ENCODE measurements around the gene CNTRL.
"Not testable (repeated sequence)": the region's sequence is repeated elsewhere in the genome, so short reads cannot be mapped to it uniquely, and the experiment has no call there.

The CNTRL gene

DNA sequence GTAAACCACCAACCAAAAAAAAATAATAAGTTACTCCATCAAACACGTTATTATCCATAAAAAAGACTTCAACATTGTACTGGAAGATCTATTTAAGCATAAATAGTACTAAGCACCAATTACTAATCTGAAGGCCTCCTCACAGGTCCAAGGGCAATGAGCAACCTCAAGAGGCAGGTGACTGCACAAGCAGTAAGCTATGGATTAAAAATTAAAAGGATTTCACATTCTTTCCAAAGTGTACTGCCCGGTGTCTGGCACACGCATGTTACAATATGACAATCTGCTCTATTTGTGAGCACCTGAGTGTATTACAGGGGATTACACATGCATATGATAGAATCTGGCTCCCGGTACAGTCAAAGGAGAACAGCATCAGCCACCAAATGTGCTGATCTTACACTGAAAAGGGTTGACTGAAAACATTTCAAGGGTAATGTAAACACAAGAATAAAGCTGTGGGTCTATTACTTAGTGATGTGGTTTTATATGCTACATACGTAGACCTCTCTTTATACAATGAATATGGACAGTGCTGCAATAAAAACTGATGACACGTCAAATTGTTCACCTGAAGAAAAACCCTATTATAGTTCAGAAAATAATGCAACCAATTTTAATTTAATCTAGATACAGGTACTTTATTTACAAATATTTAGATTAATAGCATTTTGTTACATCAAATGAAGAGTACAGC, 104.1 kb downstream of the CNTRL start:
- H2AFZ ChIP-seq (ENCODE audit: low read depth, low read length) = no peak overlapping the region
- no peaks in the 10 kb centered on the region for H3K27me3 ChIP-seq (ENCODE audit: insufficient read depth, low read length)
- H3K4me1 ChIP-seq (ENCODE audit: insufficient read depth, low read length) = peaks cover 3% of the 10 kb centered on the region
- no peak overlapping the region for H3K4me3 ChIP-seq (ENCODE audit: low read length)
- peaks cover 67% of the 10 kb centered on the region for H3K36me3 ChIP-seq (ENCODE audit: insufficient read depth, low read length)
- no peaks in the 10 kb centered on the region for H3K9me3 ChIP-seq (ENCODE audit: low read length)

DNA sequence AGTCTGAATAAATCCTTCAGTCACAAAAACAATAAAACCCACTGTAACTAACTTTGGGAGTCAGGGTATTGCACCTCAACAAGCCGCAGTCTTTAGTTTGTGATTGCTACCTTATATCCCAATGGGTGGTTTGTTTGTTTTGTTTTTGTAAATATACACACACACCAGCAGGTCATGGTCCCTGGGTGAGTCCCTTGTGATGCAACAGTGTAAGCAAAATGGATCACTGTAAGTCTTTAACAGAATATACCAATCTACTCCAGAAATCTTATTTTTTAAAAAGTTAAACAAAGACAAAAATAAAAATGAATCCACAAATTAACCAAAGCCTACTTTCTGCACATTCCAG, 104.6 kb downstream of the CNTRL start:
- not testable (repeated sequence) for H2AFZ ChIP-seq (ENCODE audit: low read depth, low read length); H3K4me1 ChIP-seq (ENCODE audit: insufficient read depth, low read length); H3K9me3 ChIP-seq (ENCODE audit: low read length); H3K4me3 ChIP-seq (ENCODE audit: low read length); H3K27me3 ChIP-seq (ENCODE audit: insufficient read depth, low read length)
- peaks cover 70% of the 10 kb centered on the region for H3K36me3 ChIP-seq (ENCODE audit: insufficient read depth, low read length)

GRCh38 chr9:121179930-121180681, 105.4 kb downstream of the CNTRL start:
- Histone ChIP-seq H3K36me3 (ENCODE audit: insufficient read depth, low read length) (peaks cover 65% of the 10 kb centered on the region), H3K9me3 (ENCODE audit: low read length) (no peaks in the 10 kb centered on the region)

DNA sequence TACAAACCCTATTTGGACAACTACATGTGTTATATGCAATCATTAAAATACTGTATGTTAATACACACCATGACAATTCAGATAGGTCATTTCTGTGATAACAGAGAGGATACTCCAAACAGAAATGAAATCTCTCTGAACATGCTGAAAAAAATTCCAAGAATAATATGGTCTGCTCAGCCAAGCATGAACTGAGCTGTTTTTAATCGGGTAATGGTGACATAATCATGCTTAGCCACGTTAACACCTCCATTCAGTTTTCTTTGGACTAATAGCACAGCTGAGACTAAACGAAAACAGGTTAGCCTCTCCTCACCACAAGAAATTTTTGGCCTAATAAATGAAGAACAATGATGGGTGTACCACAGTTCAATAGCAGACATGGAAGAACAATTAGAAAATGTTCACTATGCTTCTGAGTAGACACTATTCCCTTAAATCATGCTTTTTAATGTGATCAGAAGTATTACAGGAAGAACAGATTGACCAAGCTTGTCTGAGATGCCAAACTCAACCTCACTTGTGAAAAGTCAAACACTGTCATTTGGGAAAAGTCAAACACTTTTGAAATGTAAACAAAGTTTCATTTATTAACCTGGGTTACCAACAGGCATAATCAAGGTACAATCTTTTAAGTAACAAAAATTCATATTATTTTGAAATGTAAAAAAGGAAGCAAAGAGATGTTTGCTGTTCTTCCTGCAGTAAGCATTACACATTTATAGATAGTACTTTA, 107.5 kb downstream of the CNTRL start:
- Histone ChIP-seq H3K4me3 (ENCODE audit: low read length) (no peak overlapping the region), H3K36me3 (ENCODE audit: insufficient read depth, low read length) (peaks cover 73% of the 10 kb centered on the region), H3K27me3 (ENCODE audit: insufficient read depth, low read length) (no peaks in the 10 kb centered on the region), H3K4me1 (ENCODE audit: insufficient read depth, low read length) (peaks cover 3% of the 10 kb centered on the region), H3K9me3 (ENCODE audit: low read length) (no peaks in the 10 kb centered on the region), H2AFZ (ENCODE audit: low read depth, low read length) (no peak overlapping the region)

More at GRCh38 chr9:121179930-121180681, 105.4 kb downstream of the CNTRL start:
- Histone ChIP-seq H2AFZ (ENCODE audit: low read depth, low read length) (no peak overlapping the region), H3K27me3 (ENCODE audit: insufficient read depth, low read length) (no peaks in the 10 kb centered on the region), H3K4me1 (ENCODE audit: insufficient read depth, low read length) (peaks cover 3% of the 10 kb centered on the region), H3K4me3 (ENCODE audit: low read length) (no peak overlapping the region)

DNA sequence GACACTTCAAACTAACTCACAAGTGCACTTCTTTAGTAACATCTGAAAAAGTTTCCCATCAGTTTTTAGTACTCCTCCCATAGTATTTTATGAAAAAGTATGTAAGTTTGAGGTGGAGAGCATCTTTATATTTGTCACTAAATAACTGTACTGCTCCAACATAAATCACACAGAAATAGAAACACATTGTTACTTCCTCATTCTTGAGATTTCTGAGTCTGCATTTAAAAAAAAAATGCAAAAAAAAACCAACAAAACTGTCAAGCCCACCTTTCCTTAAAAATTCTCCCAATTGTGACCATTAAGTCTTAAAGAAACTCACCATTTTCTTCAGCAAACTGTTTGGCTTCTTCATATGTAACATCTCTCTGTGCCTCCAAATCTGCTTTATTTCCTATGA, 108.2 kb downstream of the CNTRL start:
- Histone ChIP-seq H3K27me3 (ENCODE audit: insufficient read depth, low read length) (no peaks in the 10 kb centered on the region), H2AFZ (ENCODE audit: low read depth, low read length) (no peak overlapping the region), H3K36me3 (ENCODE audit: insufficient read depth, low read length) (peaks cover 72% of the 10 kb centered on the region), H3K4me3 (ENCODE audit: low read length) (no peak overlapping the region), H3K4me1 (ENCODE audit: insufficient read depth, low read length) (peaks cover 3% of the 10 kb centered on the region), H3K9me3 (ENCODE audit: low read length) (no peaks in the 10 kb centered on the region)

DNA sequence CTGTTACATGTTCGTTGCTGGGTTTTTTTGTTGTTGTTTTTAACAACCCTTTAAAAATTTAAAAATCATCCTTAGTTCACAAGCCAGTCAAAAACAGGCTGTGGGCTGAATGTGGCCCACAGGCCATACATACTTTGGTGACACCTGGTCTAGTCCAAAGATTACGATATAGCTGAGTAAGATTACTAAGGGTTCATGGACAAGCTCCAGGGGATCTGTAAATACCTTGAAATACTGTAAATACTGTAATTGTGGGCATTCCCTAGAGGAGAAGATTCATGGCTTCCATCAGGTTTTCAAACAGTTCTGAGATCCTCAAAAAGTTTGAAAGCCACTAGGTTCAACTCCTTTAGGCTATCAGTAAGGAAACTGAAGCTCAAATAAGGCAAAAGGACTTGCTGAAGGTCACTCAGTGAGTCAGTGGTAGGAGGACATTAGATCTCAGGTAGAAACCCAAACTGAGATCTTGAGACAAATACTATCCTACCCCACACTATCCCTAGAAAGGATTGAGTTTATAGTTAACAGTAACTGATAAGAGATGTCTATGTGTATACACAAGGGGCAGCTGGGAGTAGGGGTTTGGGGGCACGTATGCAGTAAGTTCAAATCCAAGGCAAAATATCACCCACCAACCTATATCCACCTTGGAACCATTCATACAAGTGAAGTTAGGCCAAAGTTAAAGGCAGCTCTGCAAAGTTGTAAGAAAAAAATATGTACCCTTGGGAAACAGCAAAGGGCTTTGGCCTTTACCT, 109.1 kb downstream of the CNTRL start:
- Histone ChIP-seq H2AFZ (ENCODE audit: low read depth, low read length) (no peak overlapping the region), H3K4me1 (ENCODE audit: insufficient read depth, low read length) (peaks cover 3% of the 10 kb centered on the region), H3K36me3 (ENCODE audit: insufficient read depth, low read length) (peaks cover 68% of the 10 kb centered on the region), H3K9me3 (ENCODE audit: low read length) (no peaks in the 10 kb centered on the region), H3K4me3 (ENCODE audit: low read length) (no peak overlapping the region), H3K27me3 (ENCODE audit: insufficient read depth, low read length) (no peaks in the 10 kb centered on the region)

- no peak overlapping the region for H3K4me3 ChIP-seq (ENCODE audit: low read length)
- no peaks in the 10 kb centered on the region for H3K27me3 ChIP-seq (ENCODE audit: insufficient read depth, low read length)
- no peaks in the 10 kb centered on the region for H3K9me3 ChIP-seq (ENCODE audit: low read length)
- no peak overlapping the region for H2AFZ ChIP-seq (ENCODE audit: low read depth, low read length)
- peaks cover 70% of the 10 kb centered on the region for H3K36me3 ChIP-seq (ENCODE audit: insufficient read depth, low read length)
- peaks cover 3% of the 10 kb centered on the region for H3K4me1 ChIP-seq (ENCODE audit: insufficient read depth, low read length)
These were observed 109.7 kb downstream of the CNTRL start for GRCh38 chr9:121184463-121184862.

- Histone ChIP-seq H2AFZ (ENCODE audit: low read depth, low read length) (no peak overlapping the region), H3K27me3 (ENCODE audit: insufficient read depth, low read length) (no peaks in the 10 kb centered on the region), H3K4me3 (ENCODE audit: low read length) (no peak overlapping the region), H3K36me3 (ENCODE audit: insufficient read depth, low read length) (peaks cover 65% of the 10 kb centered on the region), H3K9me3 (ENCODE audit: low read length) (no peaks in the 10 kb centered on the region), H3K4me1 (ENCODE audit: insufficient read depth, low read length) (peaks cover 3% of the 10 kb centered on the region)
These were observed 110.5 kb downstream of the CNTRL start for GRCh38 chr9:121185178-121185745.

DNA sequence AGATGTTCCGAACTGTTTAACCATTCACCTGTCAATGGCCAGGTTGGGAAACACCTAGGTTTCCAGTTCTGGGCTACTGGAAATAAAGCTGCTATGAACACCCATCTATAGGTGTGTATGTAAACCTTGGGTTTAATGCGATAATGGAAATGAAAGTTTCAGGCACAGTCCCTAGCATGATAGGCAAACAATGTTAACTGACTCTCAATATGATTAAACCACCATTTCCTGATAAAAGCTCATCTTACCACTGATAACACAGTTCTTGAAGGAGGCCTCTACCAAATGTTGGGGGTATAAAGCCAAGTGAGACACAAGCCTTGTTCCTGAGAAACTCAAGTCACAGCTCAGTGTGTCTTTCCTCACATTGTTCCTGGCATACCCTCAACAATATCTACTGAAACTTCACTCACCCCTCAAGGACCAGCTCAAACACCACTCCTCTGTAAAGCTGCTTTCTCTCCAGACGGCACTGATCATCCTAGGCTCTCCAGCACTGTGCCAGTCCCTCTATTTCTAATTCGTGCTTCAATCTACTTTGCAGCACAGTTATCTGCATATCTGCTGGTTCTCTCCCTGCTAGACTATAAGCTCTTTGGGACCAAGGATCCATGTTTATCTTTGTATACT, 111.1 kb downstream of the CNTRL start:
- Histone ChIP-seq H3K4me1 (ENCODE audit: insufficient read depth, low read length) (peaks cover 3% of the 10 kb centered on the region), H3K36me3 (ENCODE audit: insufficient read depth, low read length) (peaks cover 61% of the 10 kb centered on the region), H3K27me3 (ENCODE audit: insufficient read depth, low read length) (no peaks in the 10 kb centered on the region), H2AFZ (ENCODE audit: low read depth, low read length) (no peak overlapping the region), H3K9me3 (ENCODE audit: low read length) (no peaks in the 10 kb centered on the region), H3K4me3 (ENCODE audit: low read length) (no peak overlapping the region)

- no peaks in the 10 kb centered on the region for H3K9me3 ChIP-seq (ENCODE audit: low read length)
- H2AFZ ChIP-seq (ENCODE audit: low read depth, low read length) = no peak overlapping the region
- peaks cover 9% of the 10 kb centered on the region for H3K4me1 ChIP-seq (ENCODE audit: insufficient read depth, low read length)
- H3K4me3 ChIP-seq (ENCODE audit: low read length) = no peak overlapping the region
- H3K27me3 ChIP-seq (ENCODE audit: insufficient read depth, low read length) = no peaks in the 10 kb centered on the region
- H3K36me3 ChIP-seq (ENCODE audit: insufficient read depth, low read length) = peaks cover 49% of the 10 kb centered on the region
These were observed 113.0 kb downstream of the CNTRL start for GRCh38 chr9:121187636-121188305.

- Histone ChIP-seq H3K36me3 (ENCODE audit: insufficient read depth, low read length) (peaks cover 36% of the 10 kb centered on the region), H3K27me3 (ENCODE audit: insufficient read depth, low read length) (no peaks in the 10 kb centered on the region), H2AFZ (ENCODE audit: low read depth, low read length) (no peak overlapping the region), H3K9me3 (ENCODE audit: low read length) (no peaks in the 10 kb centered on the region), H3K4me1 (ENCODE audit: insufficient read depth, low read length) (peaks cover 16% of the 10 kb centered on the region), H3K4me3 (ENCODE audit: low read length) (no peak overlapping the region)
These were observed 114.3 kb downstream of the CNTRL start for GRCh38 chr9:121189006-121189405.

- peaks cover 16% of the 10 kb centered on the region for H3K4me1 ChIP-seq (ENCODE audit: insufficient read depth, low read length)
- no peaks in the 10 kb centered on the region for H3K27me3 ChIP-seq (ENCODE audit: insufficient read depth, low read length)
- H2AFZ ChIP-seq (ENCODE audit: low read depth, low read length) = no peak overlapping the region
- H3K9me3 ChIP-seq (ENCODE audit: low read length) = no peaks in the 10 kb centered on the region
- H3K36me3 ChIP-seq (ENCODE audit: insufficient read depth, low read length) = peaks cover 31% of the 10 kb centered on the region
- no peak overlapping the region for H3K4me3 ChIP-seq (ENCODE audit: low read length)
These were observed 114.9 kb downstream of the CNTRL start for GRCh38 chr9:121189660-121190059.
